Tibial nerve (tissue), 4 donors: ENCODE measurements around the gene CDC42BPB.
A peak's percentile ranks its signal among the peaks of the same experiment; 100 is the strongest.

ENCODE experiments used
- EP300 ChIP-seq, 2 donors: sonication (generic); formaldehyde crosslinking; IDR thresholded peaks; one replicate each; pipeline ENCODE4 v1.6.1; 2017; ENCODE audit warnings: antibody characterized with exemption in 2 of 2, mild to moderate bottlenecking in 1 of 2
- POLR2A ChIP-seq, 2 donors: fragments of 450-650 bp; IDR thresholded peaks; one replicate each; pipeline ENCODE4 v1.6.1; 2017; ENCODE audit warnings: antibody characterized with exemption in 2 of 2, mild to moderate bottlenecking in 2 of 2, moderate library complexity in 2 of 2
- TF ChIP-seq, protein P1 (sequence below), 5 experiments: fragments of 200-600 bp in 3 of 5; fragments of 450-650 bp in 2 of 5; sonication (generic) in 3 of 5; IDR thresholded peaks; one replicate each; pipeline ENCODE4 v1.5.1; 2016 to 2019; ENCODE audit warnings: antibody characterized with exemption in 5 of 5, mild to moderate bottlenecking in 3 of 5, moderate library complexity in 2 of 5

DNA sequence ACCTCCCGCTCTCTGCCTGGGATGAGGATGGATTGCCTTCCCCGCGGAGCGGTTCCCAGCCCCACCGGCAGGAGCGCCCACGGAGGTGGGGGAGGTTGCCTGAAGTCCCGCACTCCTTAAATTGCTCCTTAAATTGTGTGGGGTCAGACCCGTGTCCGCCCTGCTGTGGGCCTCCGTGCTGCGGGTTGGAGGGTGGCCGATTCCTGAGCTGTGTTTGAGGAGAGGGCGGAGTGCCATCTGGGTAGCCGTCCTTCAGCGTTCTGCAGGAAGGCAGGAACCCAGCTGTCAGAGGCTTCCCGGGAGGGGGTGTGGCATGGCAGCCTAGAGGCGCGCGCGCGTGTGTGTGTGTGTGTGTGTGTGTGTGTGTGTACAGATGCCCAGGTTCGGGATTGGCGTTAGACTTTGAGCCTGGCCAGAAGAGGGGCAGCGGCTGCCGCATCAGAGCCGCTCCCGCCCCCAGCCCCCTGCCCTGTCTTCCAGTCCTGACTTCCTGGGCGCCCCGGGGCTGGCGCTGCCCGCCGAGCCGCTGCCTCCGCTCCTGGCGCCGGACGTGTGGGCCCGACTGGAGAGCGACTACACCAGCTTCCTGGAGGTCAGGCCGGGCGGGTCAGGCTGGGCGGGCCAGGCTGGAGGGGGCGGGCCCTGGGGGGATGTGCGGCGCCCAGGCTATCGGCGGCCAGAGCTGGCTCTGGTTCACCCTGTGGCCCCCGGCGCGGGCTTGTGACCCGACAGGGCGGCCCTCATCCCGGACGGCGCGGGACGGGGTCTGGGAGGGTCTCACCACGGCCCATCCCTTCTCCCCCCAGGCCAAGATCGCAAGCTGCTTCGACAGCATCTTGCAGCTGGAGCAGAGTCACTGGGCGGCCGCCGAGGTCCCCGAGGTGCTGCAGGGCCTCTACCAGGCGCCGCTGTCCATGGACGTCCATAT, 46.4 kb upstream of the CDC42BPB start:
- TF ChIP-seq, protein P1, sequence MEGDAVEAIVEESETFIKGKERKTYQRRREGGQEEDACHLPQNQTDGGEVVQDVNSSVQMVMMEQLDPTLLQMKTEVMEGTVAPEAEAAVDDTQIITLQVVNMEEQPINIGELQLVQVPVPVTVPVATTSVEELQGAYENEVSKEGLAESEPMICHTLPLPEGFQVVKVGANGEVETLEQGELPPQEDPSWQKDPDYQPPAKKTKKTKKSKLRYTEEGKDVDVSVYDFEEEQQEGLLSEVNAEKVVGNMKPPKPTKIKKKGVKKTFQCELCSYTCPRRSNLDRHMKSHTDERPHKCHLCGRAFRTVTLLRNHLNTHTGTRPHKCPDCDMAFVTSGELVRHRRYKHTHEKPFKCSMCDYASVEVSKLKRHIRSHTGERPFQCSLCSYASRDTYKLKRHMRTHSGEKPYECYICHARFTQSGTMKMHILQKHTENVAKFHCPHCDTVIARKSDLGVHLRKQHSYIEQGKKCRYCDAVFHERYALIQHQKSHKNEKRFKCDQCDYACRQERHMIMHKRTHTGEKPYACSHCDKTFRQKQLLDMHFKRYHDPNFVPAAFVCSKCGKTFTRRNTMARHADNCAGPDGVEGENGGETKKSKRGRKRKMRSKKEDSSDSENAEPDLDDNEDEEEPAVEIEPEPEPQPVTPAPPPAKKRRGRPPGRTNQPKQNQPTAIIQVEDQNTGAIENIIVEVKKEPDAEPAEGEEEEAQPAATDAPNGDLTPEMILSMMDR (IDR thresholded peaks at IDR 0.05) = peak in 3 of 5 experiments; percentile 7 to 19 (median 16)
- TF ChIP-seq POLR2A (IDR thresholded peaks at IDR 0.05) (no peak), EP300 (IDR thresholded peaks at IDR 0.05) (no peak)
